ENCODE measurements around the gene ABCC8. TPM values are rescaled to one million over a fixed set of nuclear protein-coding genes. Genes with fewer than 3 reads are reported as not detected.

ABCC8 gene
- total and polyA plus RNA-seq, 2 donors (not counting 3 experiments of a cell fraction or from before 2014, with no cell fraction given) = not detected

DNA sequence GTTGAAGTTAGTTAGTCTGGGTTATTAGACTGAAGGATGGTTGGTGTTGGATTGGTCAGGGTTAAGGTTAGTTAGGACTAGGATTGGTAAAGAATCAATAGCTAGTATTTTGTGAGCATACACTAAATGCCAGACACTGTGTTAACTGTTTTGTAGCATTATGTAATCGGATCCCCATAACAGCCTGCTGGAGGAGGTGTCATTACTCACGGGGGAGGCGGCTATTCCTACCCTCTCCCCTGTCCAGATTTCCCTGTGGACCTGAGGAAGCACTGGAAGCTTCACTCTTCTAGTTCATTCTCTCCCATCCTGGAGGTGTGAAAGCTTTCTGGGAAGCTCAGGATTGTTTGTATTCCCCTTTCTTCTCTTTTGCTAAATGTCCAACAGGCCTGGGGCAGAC is 47.7 kb downstream of the ABCC8 start:
- no peak overlapping the region for H3K9ac ChIP-seq (replicated peaks; ENCODE audit: extremely low read depth, insufficient read depth, low read length)
- POLR2A ChIA-PET = no interaction called here
- H3K9me1 ChIP-seq (replicated peaks; ENCODE audit: control insufficient read depth, extremely low read depth, insufficient read depth, low read length) = no peaks in the 10 kb centered on the region
- no peaks in the 10 kb centered on the region for H4K20me1 ChIP-seq (replicated peaks; ENCODE audit: control insufficient read depth, extremely low read depth, insufficient read depth, low read length)
- no peak overlapping the region for H3K27ac ChIP-seq (ENCODE audit: insufficient read depth, low read depth, low read length)
- FAIRE-seq (no peak), DNase-seq (ENCODE audit: low read depth, low spot score) (no peak)
- intact Hi-C loops (cut with micrococcal nuclease) = no loop called here
- H3K36me3 ChIP-seq (ENCODE audit: control insufficient read depth in 2 of 2, extremely low read depth in 1 of 2, insufficient read depth in 2 of 2, low read length in 2 of 2) = no peaks in the 10 kb centered on the region
- H3K4me2 ChIP-seq (ENCODE audit: insufficient read depth, low read length) = no peak overlapping the region
- H3K27me3 ChIP-seq (ENCODE audit: control insufficient read depth in 2 of 2, insufficient read depth in 2 of 2, low read length in 2 of 2) = peaks cover 2 to 3% of the 10 kb centered on the region in 2 experiments
- no TSS peak for BruUV-seq (replicated peaks)
- no peak for TF ChIP-seq FOS (IDR thresholded peaks at IDR 0.05; ENCODE audit: borderline replicate concordance, insufficient read depth, low read length)
- TF ChIP-seq POLR2A (IDR thresholded peaks at IDR 0.05; ENCODE audit: low read depth, low read length) = no peak
- TF ChIP-seq POLR2AphosphoS5 (IDR thresholded peaks at IDR 0.05; ENCODE audit: insufficient read depth, low read depth, low read length) = no peak
- TF ChIP-seq, protein P1, sequence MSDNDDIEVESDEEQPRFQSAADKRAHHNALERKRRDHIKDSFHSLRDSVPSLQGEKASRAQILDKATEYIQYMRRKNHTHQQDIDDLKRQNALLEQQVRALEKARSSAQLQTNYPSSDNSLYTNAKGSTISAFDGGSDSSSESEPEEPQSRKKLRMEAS (IDR thresholded peaks at IDR 0.05; ENCODE audit: insufficient read depth, insufficient read length) = no peak
- no peak for TF ChIP-seq MYC (IDR thresholded peaks at IDR 0.05; ENCODE audit: low read depth, low read length)
- CTCF ChIA-PET = interaction anchor here (1.1 to 2.0 kb wide), 2 partner anchors 11 to 40 kb away, joined by 3 to 4 read pairs; partner anchors contain the start of gene KCNJ11
- dilution Hi-C loops (cut with MboI; ENCODE audit: extremely low pct_ligation_motif_present, low sequenced_read_pairs) = no loop called here
- H2AFZ ChIP-seq (ENCODE audit: low read depth, low read length) = no peak overlapping the region
- H3K9me3 ChIP-seq (replicated peaks; ENCODE audit: control insufficient read depth, insufficient read depth, low read length) = no peaks in the 10 kb centered on the region
- no peaks in the 10 kb centered on the region for H3K79me2 ChIP-seq (ENCODE audit: control insufficient read depth, insufficient read depth, low read length)
- no peak overlapping the region for H3K4me3 ChIP-seq (replicated peaks in 1 of 3; ENCODE audit: insufficient read depth in 1 of 3, low read depth in 1 of 3, low read length in 3 of 3)
- H3K4me1 ChIP-seq (ENCODE audit: control insufficient read depth, extremely low read depth, insufficient read depth, low read length) = no peaks in the 10 kb centered on the region

- Histone ChIP-seq H3K27ac (ENCODE audit: insufficient read depth, low read depth, low read length) (no peak overlapping the region), H3K36me3 (ENCODE audit: control insufficient read depth in 2 of 2, extremely low read depth in 1 of 2, insufficient read depth in 2 of 2, low read length in 2 of 2) (no peaks in the 10 kb centered on the region), H3K4me3 (replicated peaks in 1 of 3; ENCODE audit: insufficient read depth in 1 of 3, low read depth in 1 of 3, low read length in 3 of 3) (no peak overlapping the region), H3K4me2 (ENCODE audit: insufficient read depth, low read length) (no peak overlapping the region), H3K9me3 (replicated peaks; ENCODE audit: control insufficient read depth, insufficient read depth, low read length) (no peaks in the 10 kb centered on the region), H3K9ac (replicated peaks; ENCODE audit: extremely low read depth, insufficient read depth, low read length) (no peak overlapping the region), H2AFZ (ENCODE audit: low read depth, low read length) (no peak overlapping the region), H3K79me2 (ENCODE audit: control insufficient read depth, insufficient read depth, low read length) (no peaks in the 10 kb centered on the region), H3K27me3 (ENCODE audit: control insufficient read depth in 2 of 2, insufficient read depth in 2 of 2, low read length in 2 of 2) (peaks cover 2 to 3% of the 10 kb centered on the region in 2 experiments), H4K20me1 (replicated peaks; ENCODE audit: control insufficient read depth, extremely low read depth, insufficient read depth, low read length) (no peaks in the 10 kb centered on the region), H3K4me1 (ENCODE audit: control insufficient read depth, extremely low read depth, insufficient read depth, low read length) (no peaks in the 10 kb centered on the region), H3K9me1 (replicated peaks; ENCODE audit: control insufficient read depth, extremely low read depth, insufficient read depth, low read length) (no peaks in the 10 kb centered on the region)
- no TSS peak for BruUV-seq (replicated peaks)
- dilution Hi-C loops (cut with MboI; ENCODE audit: extremely low pct_ligation_motif_present, low sequenced_read_pairs) = no loop called here
- no peak for FAIRE-seq
- intact Hi-C loops (cut with micrococcal nuclease) = no loop called here
- ChIA-PET CTCF (no interaction called here), POLR2A (no interaction called here)
- no peak for TF ChIP-seq JUN (IDR thresholded peaks at IDR 0.05; ENCODE audit: borderline replicate concordance, insufficient read depth, insufficient read length, low read depth)
- TF ChIP-seq GATA2 (IDR thresholded peaks at IDR 0.05; ENCODE audit: insufficient read depth, insufficient read length, low read depth, low read length) = no peak
- TF ChIP-seq POLR2AphosphoS5 (IDR thresholded peaks at IDR 0.05; ENCODE audit: insufficient read depth, low read depth, low read length) = no peak
- TF ChIP-seq, protein P1 (IDR thresholded peaks at IDR 0.05; ENCODE audit: insufficient read depth, insufficient read length) = no peak
- no peak for TF ChIP-seq POLR2A (IDR thresholded peaks at IDR 0.05; ENCODE audit: low read depth, low read length)
- no peak for TF ChIP-seq EZH2 (IDR thresholded peaks at IDR 0.05; ENCODE audit: borderline replicate concordance, low read depth, low read length, severe bottlenecking)
- no peak for TF ChIP-seq CTCF (IDR thresholded peaks at IDR 0.05; ENCODE audit: extremely low read depth in 1 of 2, insufficient read depth in 1 of 2, low read depth in 1 of 2, low read length in 2 of 2)
- TF ChIP-seq MYC (IDR thresholded peaks at IDR 0.05; ENCODE audit: low read depth, low read length) = no peak
- TF ChIP-seq FOS (IDR thresholded peaks at IDR 0.05; ENCODE audit: borderline replicate concordance, insufficient read depth, low read length) = no peak
- no peak for DNase-seq (ENCODE audit: low read depth, low spot score)
Observed at GRCh38 chr11:17428261-17428660, 48.4 kb downstream of the ABCC8 start.

Measured in endothelial cell of umbilical vein (primary cell).